ENCODE data around the gene PARP1.

PARP1 gene

GRCh38 chr1:226397011-226397926 lies 10.6 kb downstream of the PARP1 start:
- Histone ChIP-seq H3K27me3 (ENCODE audit: control insufficient read depth, insufficient read depth, low read length) (no peaks in the 10 kb centered on the region), H3K36me3 (ENCODE audit: control insufficient read depth, insufficient read depth, low read length) (peaks cover 98% of the 10 kb centered on the region), H3K27ac (ENCODE audit: low read depth, low read length) (no peak overlapping the region)

DNA sequence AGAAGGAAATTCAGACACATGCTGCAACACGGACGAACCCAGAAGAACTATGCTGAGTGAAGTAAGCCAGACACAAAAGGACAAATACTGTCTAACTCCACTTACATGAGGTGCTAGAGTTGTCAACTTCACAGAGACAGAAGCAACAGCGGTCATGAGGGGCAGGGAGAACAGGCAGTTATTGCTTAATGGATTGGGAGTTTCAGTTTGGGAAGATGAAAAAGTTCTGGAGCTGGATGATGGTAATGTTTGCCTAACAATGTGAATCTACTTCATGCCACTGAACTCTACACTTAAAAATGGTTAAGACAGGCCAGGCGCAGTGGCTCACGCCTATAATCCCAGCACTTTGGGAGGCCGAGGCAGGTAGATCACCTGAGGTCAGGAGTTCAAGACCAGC lies 12.1 kb downstream of the PARP1 start:
- H3K4me3 ChIP-seq (ENCODE audit: low read depth, low read length): no peak overlapping the region
- no peaks in the 10 kb centered on the region for H3K4me1 ChIP-seq (ENCODE audit: control insufficient read depth, insufficient read depth, low read length)
- no peaks in the 10 kb centered on the region for H3K27me3 ChIP-seq (ENCODE audit: control insufficient read depth, insufficient read depth, low read length)
- no peaks in the 10 kb centered on the region for H3K9me3 ChIP-seq (ENCODE audit: control insufficient read depth, insufficient read depth, low read length)
- peaks cover 98% of the 10 kb centered on the region for H3K36me3 ChIP-seq (ENCODE audit: control insufficient read depth, insufficient read depth, low read length)
- no peak overlapping the region for H3K9ac ChIP-seq (ENCODE audit: low read depth, low read length)
- no peak overlapping the region for H3K27ac ChIP-seq (ENCODE audit: low read depth, low read length)

More at GRCh38 chr1:226397011-226397926, 10.6 kb downstream of the PARP1 start:
- no peaks in the 10 kb centered on the region for H3K9me3 ChIP-seq (ENCODE audit: control insufficient read depth, insufficient read depth, low read length)
- no peak overlapping the region for H3K4me3 ChIP-seq (ENCODE audit: low read depth, low read length)
- no peak overlapping the region for H3K9ac ChIP-seq (ENCODE audit: low read depth, low read length)
- H3K4me1 ChIP-seq (ENCODE audit: control insufficient read depth, insufficient read depth, low read length): no peaks in the 10 kb centered on the region

GRCh38 chr1:226394462-226394861 lies 13.4 kb downstream of the PARP1 start:
- Histone ChIP-seq H3K27ac (ENCODE audit: low read depth, low read length) (no peak overlapping the region), H3K36me3 (ENCODE audit: control insufficient read depth, insufficient read depth, low read length) (peaks cover 98% of the 10 kb centered on the region), H3K4me1 (ENCODE audit: control insufficient read depth, insufficient read depth, low read length) (no peaks in the 10 kb centered on the region), H3K9me3 (ENCODE audit: control insufficient read depth, insufficient read depth, low read length) (no peaks in the 10 kb centered on the region), H3K9ac (ENCODE audit: low read depth, low read length) (no peak overlapping the region), H3K27me3 (ENCODE audit: control insufficient read depth, insufficient read depth, low read length) (no peaks in the 10 kb centered on the region), H3K4me3 (ENCODE audit: low read depth, low read length) (no peak overlapping the region)

DNA sequence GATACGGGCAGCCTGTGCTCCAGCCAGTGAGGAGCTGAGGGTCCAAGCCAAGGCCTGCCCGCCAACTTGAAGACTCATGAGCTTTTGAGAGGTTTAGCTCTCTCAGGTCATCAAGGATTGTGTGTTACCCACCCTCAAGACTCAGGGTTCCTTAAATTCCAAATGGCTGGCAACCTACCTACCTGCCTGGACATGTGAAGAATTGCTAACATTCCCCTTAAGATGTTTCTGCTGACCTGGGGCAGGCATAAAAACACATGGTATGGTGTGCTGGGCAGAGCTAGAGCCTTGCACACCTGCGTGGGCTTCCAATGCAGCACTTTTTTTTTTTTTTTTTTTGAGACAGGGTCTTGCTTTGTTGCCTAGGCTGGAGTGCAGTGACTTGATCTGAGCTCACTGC lies 17.2 kb downstream of the PARP1 start:
- H3K4me3 ChIP-seq (ENCODE audit: low read depth, low read length): no peak overlapping the region
- H3K36me3 ChIP-seq (ENCODE audit: control insufficient read depth, insufficient read depth, low read length): peaks cover 100% of the 10 kb centered on the region
- H3K4me1 ChIP-seq (ENCODE audit: control insufficient read depth, insufficient read depth, low read length): no peaks in the 10 kb centered on the region

GRCh38 chr1:226388131-226388530 lies 19.8 kb downstream of the PARP1 start:
- Histone ChIP-seq H3K9ac (ENCODE audit: low read depth, low read length) (no peak overlapping the region), H3K27ac (ENCODE audit: low read depth, low read length) (no peak overlapping the region), H3K4me3 (ENCODE audit: low read depth, low read length) (no peak overlapping the region), H3K27me3 (ENCODE audit: control insufficient read depth, insufficient read depth, low read length) (no peaks in the 10 kb centered on the region), H3K4me1 (ENCODE audit: control insufficient read depth, insufficient read depth, low read length) (no peaks in the 10 kb centered on the region), H3K9me3 (ENCODE audit: control insufficient read depth, insufficient read depth, low read length) (no peaks in the 10 kb centered on the region), H3K36me3 (ENCODE audit: control insufficient read depth, insufficient read depth, low read length) (peaks cover 100% of the 10 kb centered on the region)

More for the DNA sequence above, 17.2 kb downstream of the PARP1 start:
- Histone ChIP-seq H3K9ac (ENCODE audit: low read depth, low read length) (no peak overlapping the region), H3K27ac (ENCODE audit: low read depth, low read length) (no peak overlapping the region), H3K27me3 (ENCODE audit: control insufficient read depth, insufficient read depth, low read length) (no peaks in the 10 kb centered on the region), H3K9me3 (ENCODE audit: control insufficient read depth, insufficient read depth, low read length) (no peaks in the 10 kb centered on the region)

DNA sequence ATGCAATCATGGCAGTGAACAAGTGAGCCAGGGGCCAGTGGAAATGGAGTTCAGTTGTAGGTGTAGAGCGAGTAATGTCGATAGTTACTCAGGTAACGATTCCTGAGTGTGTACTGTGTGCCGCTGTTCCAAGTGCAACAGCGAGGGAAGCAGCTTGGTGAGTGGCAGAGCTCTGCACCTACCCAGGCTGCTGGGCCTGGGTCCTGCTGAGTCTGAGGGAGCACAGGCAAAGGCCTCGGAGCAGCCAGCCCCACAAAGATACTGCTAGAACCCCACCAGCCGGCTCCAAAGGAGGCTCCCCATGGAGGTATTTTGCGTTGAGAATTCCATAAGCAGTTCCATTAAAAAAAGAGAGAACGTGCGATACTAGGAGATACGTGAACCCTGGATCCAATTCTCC lies 23.2 kb downstream of the PARP1 start:
- Histone ChIP-seq H3K27ac (ENCODE audit: low read depth, low read length) (no peak overlapping the region), H3K4me3 (ENCODE audit: low read depth, low read length) (no peak overlapping the region), H3K9me3 (ENCODE audit: control insufficient read depth, insufficient read depth, low read length) (no peaks in the 10 kb centered on the region), H3K27me3 (ENCODE audit: control insufficient read depth, insufficient read depth, low read length) (no peaks in the 10 kb centered on the region), H3K9ac (ENCODE audit: low read depth, low read length) (no peak overlapping the region), H3K36me3 (ENCODE audit: control insufficient read depth, insufficient read depth, low read length) (peaks cover 100% of the 10 kb centered on the region), H3K4me1 (ENCODE audit: control insufficient read depth, insufficient read depth, low read length) (no peaks in the 10 kb centered on the region)

DNA sequence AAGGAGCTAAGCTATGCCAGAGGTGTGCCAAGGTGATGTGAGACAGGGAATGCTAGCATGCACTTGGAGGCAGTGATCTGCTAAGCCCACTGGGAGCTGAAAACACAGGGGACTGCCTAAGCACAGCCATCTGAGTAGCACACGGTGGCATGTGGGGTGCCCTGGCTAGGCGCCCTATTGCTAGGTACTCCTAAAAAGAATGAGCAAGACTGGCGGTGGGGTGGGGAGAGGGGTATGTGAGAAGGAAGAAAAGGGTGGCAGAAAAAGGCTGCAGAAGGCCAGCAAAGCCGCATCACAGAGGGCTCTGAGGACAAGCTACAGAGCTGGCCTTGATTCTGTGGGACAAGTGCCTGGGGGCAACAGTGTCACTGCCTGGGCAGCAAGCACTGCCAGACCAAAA lies 23.9 kb downstream of the PARP1 start:
- Histone ChIP-seq H3K27ac (ENCODE audit: low read depth, low read length) (no peak overlapping the region), H3K36me3 (ENCODE audit: control insufficient read depth, insufficient read depth, low read length) (peaks cover 100% of the 10 kb centered on the region), H3K9me3 (ENCODE audit: control insufficient read depth, insufficient read depth, low read length) (no peaks in the 10 kb centered on the region), H3K27me3 (ENCODE audit: control insufficient read depth, insufficient read depth, low read length) (no peaks in the 10 kb centered on the region), H3K9ac (ENCODE audit: low read depth, low read length) (no peak overlapping the region), H3K4me1 (ENCODE audit: control insufficient read depth, insufficient read depth, low read length) (no peaks in the 10 kb centered on the region), H3K4me3 (ENCODE audit: low read depth, low read length) (no peak overlapping the region)

GRCh38 chr1:226382030-226382429 lies 25.9 kb downstream of the PARP1 start:
- no peak overlapping the region for H3K4me3 ChIP-seq (ENCODE audit: low read depth, low read length)
- H3K36me3 ChIP-seq (ENCODE audit: control insufficient read depth, insufficient read depth, low read length): peaks cover 100% of the 10 kb centered on the region
- H3K27ac ChIP-seq (ENCODE audit: low read depth, low read length): no peak overlapping the region
- H3K4me1 ChIP-seq (ENCODE audit: control insufficient read depth, insufficient read depth, low read length): no peaks in the 10 kb centered on the region
- H3K9me3 ChIP-seq (ENCODE audit: control insufficient read depth, insufficient read depth, low read length): no peaks in the 10 kb centered on the region
- H3K27me3 ChIP-seq (ENCODE audit: control insufficient read depth, insufficient read depth, low read length): no peaks in the 10 kb centered on the region
- H3K9ac ChIP-seq (ENCODE audit: low read depth, low read length): no peak overlapping the region

DNA sequence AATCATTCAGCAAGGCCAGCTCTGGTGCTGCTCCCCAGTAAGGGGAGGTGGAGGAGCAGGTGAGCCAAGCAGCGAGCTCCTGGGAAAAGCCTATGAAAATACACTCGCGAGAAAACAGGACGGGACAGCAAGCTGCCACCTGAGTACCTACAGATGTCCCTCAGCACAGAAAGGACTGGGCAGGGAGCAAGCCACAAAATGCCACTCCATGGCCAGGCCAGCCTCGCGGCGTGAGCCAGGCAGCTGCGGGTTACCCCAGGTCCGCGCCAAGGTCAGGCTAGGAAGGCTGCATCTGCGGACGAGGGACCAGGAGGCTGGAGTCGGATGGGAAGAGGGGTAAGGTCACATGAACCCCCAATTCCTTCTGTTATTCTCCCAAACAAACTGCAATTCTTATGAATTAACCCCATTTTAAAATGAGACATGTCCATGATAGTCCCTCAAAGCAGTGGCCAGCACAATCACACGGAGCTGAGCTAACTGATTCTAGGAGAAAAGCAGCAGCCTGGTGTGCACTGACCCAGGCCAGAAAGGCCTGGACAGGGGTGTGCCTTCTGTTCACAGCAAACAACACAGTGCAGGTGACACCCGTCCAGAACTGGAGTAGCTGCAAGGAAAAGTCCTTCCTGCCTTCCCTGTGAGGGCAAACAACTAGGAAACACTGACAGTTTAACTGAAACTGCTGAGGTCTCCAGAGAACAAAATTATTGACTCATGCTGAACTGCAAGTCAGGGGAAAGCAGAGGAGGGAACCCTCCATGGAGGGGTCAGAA lies 26.5 kb downstream of the PARP1 start:
- no peak overlapping the region for H3K27ac ChIP-seq (ENCODE audit: low read depth, low read length)
- H3K4me3 ChIP-seq (ENCODE audit: low read depth, low read length): no peak overlapping the region
- no peak overlapping the region for H3K9ac ChIP-seq (ENCODE audit: low read depth, low read length)
- peaks cover 100% of the 10 kb centered on the region for H3K36me3 ChIP-seq (ENCODE audit: control insufficient read depth, insufficient read depth, low read length)
- no peaks in the 10 kb centered on the region for H3K9me3 ChIP-seq (ENCODE audit: control insufficient read depth, insufficient read depth, low read length)
- H3K4me1 ChIP-seq (ENCODE audit: control insufficient read depth, insufficient read depth, low read length): no peaks in the 10 kb centered on the region
- no peaks in the 10 kb centered on the region for H3K27me3 ChIP-seq (ENCODE audit: control insufficient read depth, insufficient read depth, low read length)

- Histone ChIP-seq H3K4me1 (ENCODE audit: control insufficient read depth, insufficient read depth, low read length) (no peaks in the 10 kb centered on the region), H3K36me3 (ENCODE audit: control insufficient read depth, insufficient read depth, low read length) (peaks cover 100% of the 10 kb centered on the region), H3K9ac (ENCODE audit: low read depth, low read length) (no peak overlapping the region), H3K4me3 (ENCODE audit: low read depth, low read length) (no peak overlapping the region), H3K27ac (ENCODE audit: low read depth, low read length) (no peak overlapping the region), H3K9me3 (ENCODE audit: control insufficient read depth, insufficient read depth, low read length) (no peaks in the 10 kb centered on the region), H3K27me3 (ENCODE audit: control insufficient read depth, insufficient read depth, low read length) (no peaks in the 10 kb centered on the region)
Measured at GRCh38 chr1:226378071-226378470, 29.8 kb downstream of the PARP1 start.

DNA sequence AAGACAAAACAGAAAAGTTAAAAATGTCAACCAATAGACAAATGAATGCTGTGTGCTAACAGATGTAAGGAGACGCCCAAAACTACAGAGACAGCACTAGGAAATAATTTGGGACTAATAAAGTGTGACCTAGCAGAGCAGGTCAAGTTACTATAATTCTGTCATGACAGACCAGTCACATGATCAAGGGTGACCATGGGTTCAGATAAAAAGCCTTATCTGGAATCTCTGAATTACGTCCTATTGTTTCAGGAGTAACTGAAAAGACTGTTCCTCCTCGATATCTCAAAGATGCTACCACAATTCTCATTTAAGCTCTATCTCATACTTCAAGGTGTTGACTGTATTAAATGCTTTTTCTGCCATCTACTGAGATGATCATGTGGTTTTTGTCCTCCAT lies 31.6 kb downstream of the PARP1 start:
- no peaks in the 10 kb centered on the region for H3K9me3 ChIP-seq (ENCODE audit: control insufficient read depth, insufficient read depth, low read length)
- no peaks in the 10 kb centered on the region for H3K27me3 ChIP-seq (ENCODE audit: control insufficient read depth, insufficient read depth, low read length)
- H3K36me3 ChIP-seq (ENCODE audit: control insufficient read depth, insufficient read depth, low read length): peaks cover 100% of the 10 kb centered on the region
- no peak overlapping the region for H3K9ac ChIP-seq (ENCODE audit: low read depth, low read length)
- H3K27ac ChIP-seq (ENCODE audit: low read depth, low read length): no peak overlapping the region
- H3K4me3 ChIP-seq (ENCODE audit: low read depth, low read length): no peak overlapping the region
- H3K4me1 ChIP-seq (ENCODE audit: control insufficient read depth, insufficient read depth, low read length): no peaks in the 10 kb centered on the region

Data from HUES48 (cell line).